HEK293T (cell line): ENCODE results near the gene PTPRA.
A peak's percentile ranks its signal among the peaks of the same experiment; 100 is the strongest.

Experiments
- CTCF ChIA-PET: fragments of 350-600 bp; formaldehyde crosslinking; extraction: SDS; loops from one replicate; lab custom pipeline; 2021; ENCODE audit warnings: antibody characterized with exemption, inconsistent platforms; lab: Yijun Ruan, JAX
- POLR2A ChIA-PET: fragments of 350-600 bp; formaldehyde crosslinking; extraction: SDS; loops from one replicate; lab custom pipeline; 2020; ENCODE audit warnings: antibody characterized with exemption, inconsistent platforms; lab: Yijun Ruan, JAX
- DNase-seq: peaks from one replicate; pipeline ENCODE4 v3.0.0; 2012; ENCODE audit warnings: mixed read lengths; ENCODE audit errors: extremely low spot score
- ARNT ChIP-seq: fragments of 450-650 bp; IDR thresholded peaks from 2 replicates; pipeline ENCODE4 v1.6.1; 2017; ENCODE audit warnings: mild to moderate bottlenecking
- BHLHE40 ChIP-seq: fragments of 450-650 bp; IDR thresholded peaks from 2 replicates; pipeline ENCODE4 v1.6.1; 2016; ENCODE audit warnings: mild to moderate bottlenecking, moderate library complexity, borderline replicate concordance
- CTBP1 ChIP-seq: fragments of 450-650 bp; IDR thresholded peaks from 2 replicates; pipeline ENCODE4 v1.6.1; 2016; ENCODE audit warnings: borderline replicate concordance
- ELF4 ChIP-seq: fragments of 450-650 bp; IDR thresholded peaks from 2 replicates; pipeline ENCODE4 v1.6.1; 2017; ENCODE audit warnings: antibody characterized with exemption
- FOXA1 ChIP-seq: fragments of 450-650 bp; IDR thresholded peaks from 2 replicates; pipeline ENCODE4 v1.6.1; 2016; ENCODE audit warnings: mild to moderate bottlenecking
- FOXK2 ChIP-seq: fragments of 450-650 bp; IDR thresholded peaks from 2 replicates; pipeline ENCODE4 v1.6.1; 2016; ENCODE audit warnings: mild to moderate bottlenecking
- FOXM1 ChIP-seq: fragments of 450-650 bp; IDR thresholded peaks from 2 replicates; pipeline ENCODE4 v1.6.1; 2017; ENCODE audit warnings: mild to moderate bottlenecking, borderline replicate concordance
- HDGF ChIP-seq: fragments of 450-650 bp; IDR thresholded peaks from 2 replicates; pipeline ENCODE4 v1.6.1; 2017; ENCODE audit warnings: antibody characterized with exemption, borderline replicate concordance
- L3MBTL2 ChIP-seq: fragments of 450-650 bp; conservative IDR thresholded peaks from 2 replicates; pipeline ENCODE4 v1.6.1; 2016; ENCODE audit warnings: mild to moderate bottlenecking
- LEF1 ChIP-seq: fragments of 450-650 bp; IDR thresholded peaks from 2 replicates; pipeline ENCODE4 v1.6.1; 2017; ENCODE audit warnings: mild to moderate bottlenecking, borderline replicate concordance
- NFRKB ChIP-seq: fragments of 450-650 bp; IDR thresholded peaks from 2 replicates; pipeline ENCODE4 v1.6.1; 2016; ENCODE audit warnings: mild to moderate bottlenecking, moderate library complexity
- PKNOX1 ChIP-seq: fragments of 450-650 bp; IDR thresholded peaks from 2 replicates; pipeline ENCODE4 v1.6.1; 2016
- SP1 ChIP-seq: fragments of 450-650 bp; IDR thresholded peaks from 2 replicates; pipeline ENCODE4 v1.6.1; 2017
- SUZ12 ChIP-seq: fragments of 450-650 bp; IDR thresholded peaks from 2 replicates; pipeline ENCODE4 v1.6.1; 2016; ENCODE audit warnings: mild to moderate bottlenecking
- TARDBP ChIP-seq: fragments of 450-650 bp; IDR thresholded peaks from 2 replicates; pipeline ENCODE4 v1.6.1; 2016
- ZNF384 ChIP-seq: fragments of 450-650 bp; IDR thresholded peaks from 2 replicates; pipeline ENCODE4 v1.6.1; 2016

PTPRA gene

GRCh38 chr20:2867081-2867864 is 6.0 kb upstream of the PTPRA start:
- CTCF ChIA-PET, result no interaction called here
- no peak for DNase-seq
- TF ChIP-seq FOXM1 (no peak), ELF4 (no peak), FOXK2 (no peak), ARNT (no peak), CTBP1 (no peak), LEF1 (no peak), NFRKB (no peak), SP1 (no peak), L3MBTL2 (no peak), PKNOX1 (no peak), HDGF (no peak), TARDBP (no peak), ZNF384 (no peak)
- POLR2A ChIA-PET, result no interaction called here

- CTCF ChIA-PET, result no interaction called here
- TF ChIP-seq ARNT (no peak), ELF4 (no peak), SUZ12 (no peak), ZNF384 (no peak), SP1 (no peak), NFRKB (no peak), LEF1 (no peak), FOXA1 (no peak), FOXM1 (no peak), CTBP1 (no peak), BHLHE40 (no peak)
- POLR2A ChIA-PET, result no interaction called here
- DNase-seq, result no peak
These were observed 3.9 kb upstream of the PTPRA start for GRCh38 chr20:2869381-2869780.

- no peak for TF ChIP-seq L3MBTL2
- no peak for TF ChIP-seq FOXK2
- TF ChIP-seq CTBP1, result no peak
- no peak for TF ChIP-seq BHLHE40
- no peak for TF ChIP-seq ZNF384
- no peak for TF ChIP-seq ARNT
- TF ChIP-seq PKNOX1, result no peak
- TF ChIP-seq FOXM1, result no peak
- TF ChIP-seq SP1, result no peak
- no peak for TF ChIP-seq LEF1
- POLR2A ChIA-PET, result interaction anchor here (0.6 kb wide), 1 partner anchor 636 kb away, joined by 3 read pairs; no protein-coding TSS in a partner anchor
- CTCF ChIA-PET, result no interaction called here
- DNase-seq, result no peak
These were observed 2.2 kb upstream of the PTPRA start for GRCh38 chr20:2871111-2871465.

- no peak for DNase-seq
- CTCF ChIA-PET, result interaction anchor here (0.6 to 0.9 kb wide), 2 partner anchors 29 to 57 kb away, joined by 3 read pairs; partner anchors contain the start of gene C20orf141
- TF ChIP-seq FOXK2 (no peak), CTBP1 (no peak), LEF1 (no peak), FOXM1 (no peak), SP1 (no peak), TARDBP (no peak), ZNF384 (no peak), BHLHE40 (no peak), FOXA1 (no peak), PKNOX1 (no peak), SUZ12 (no peak), HDGF (no peak), L3MBTL2 (no peak), ELF4 (no peak), ARNT (no peak)
- POLR2A ChIA-PET, result interaction anchor here (0.6 to 1.5 kb wide), 2 partner anchors 16 to 637 kb away, joined by 3 to 4 read pairs; no protein-coding TSS in a partner anchor
These were observed 1.4 kb upstream of the PTPRA start for GRCh38 chr20:2871661-2872458.

- peak; percentile 32 for DNase-seq
- POLR2A ChIA-PET, result interaction anchor here (1.0 to 1.5 kb wide), 5 partner anchors 14 to 220 kb away, joined by 3 to 4 read pairs (median 4); partner anchors contain the start of gene NOP56
- TF ChIP-seq ELF4 (no peak), SUZ12 (no peak), FOXM1 (no peak), L3MBTL2 (peak; percentile 79), FOXA1 (no peak)
- CTCF ChIA-PET, result interaction anchor here (0.6 to 0.9 kb wide), 2 partner anchors 28 to 58 kb away, joined by 3 read pairs; partner anchors contain the start of gene C20orf141
These were observed 747 bp upstream of the PTPRA start for GRCh38 chr20:2872459-2873009.
